Fibroblast of peridontal ligament (primary cell): Measurements from ENCODE around the gene SPAG7.

ENCODE experiments used
- DNase-seq: peaks from one replicate; pipeline ENCODE4 v3.0.0-alpha.2; 2010; ENCODE audit errors: extremely low read depth

SPAG7 gene

GRCh38 chr17:4950075-4950745 is 17.4 kb downstream of the SPAG7 start:
- DNase-seq = no peak

DNA sequence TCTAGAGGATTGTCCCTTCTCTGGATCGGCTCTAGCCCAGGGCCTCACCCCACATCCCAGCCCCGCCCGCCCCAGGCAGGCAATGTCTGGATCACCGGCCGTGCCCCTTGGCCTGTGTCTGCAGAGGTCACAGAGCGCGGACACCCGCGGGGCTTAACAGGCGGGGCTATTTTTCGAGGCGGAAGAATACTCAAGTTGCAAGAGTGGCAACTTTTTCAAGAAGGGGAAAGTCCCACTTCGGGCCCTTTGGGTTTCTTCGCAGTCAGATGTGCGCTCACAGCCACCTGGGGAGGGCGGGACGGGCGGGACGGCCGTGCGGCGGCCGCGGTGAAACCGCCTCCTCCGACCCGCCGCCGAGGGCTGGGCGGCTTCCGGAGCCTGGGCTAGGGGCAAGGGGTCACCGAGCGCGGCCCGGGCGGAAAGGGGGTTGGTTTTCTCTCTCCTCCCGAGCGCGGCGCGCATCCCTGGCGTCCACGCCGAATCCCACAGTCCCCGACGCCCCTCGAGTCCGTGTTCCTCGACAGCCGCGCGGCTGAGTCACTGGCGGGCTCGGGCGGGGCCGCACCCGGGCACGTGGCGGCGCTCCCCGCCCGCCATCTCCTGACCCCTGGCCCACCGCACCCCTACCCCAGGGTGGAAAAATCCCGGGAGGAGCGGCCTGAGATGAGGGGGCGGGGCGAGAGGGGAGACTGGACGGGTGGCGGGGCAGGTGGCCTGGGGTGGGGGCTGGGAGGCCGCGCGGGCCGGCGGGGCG is 18.1 kb downstream of the SPAG7 start:
- peak; percentile 48 for DNase-seq

DNA sequence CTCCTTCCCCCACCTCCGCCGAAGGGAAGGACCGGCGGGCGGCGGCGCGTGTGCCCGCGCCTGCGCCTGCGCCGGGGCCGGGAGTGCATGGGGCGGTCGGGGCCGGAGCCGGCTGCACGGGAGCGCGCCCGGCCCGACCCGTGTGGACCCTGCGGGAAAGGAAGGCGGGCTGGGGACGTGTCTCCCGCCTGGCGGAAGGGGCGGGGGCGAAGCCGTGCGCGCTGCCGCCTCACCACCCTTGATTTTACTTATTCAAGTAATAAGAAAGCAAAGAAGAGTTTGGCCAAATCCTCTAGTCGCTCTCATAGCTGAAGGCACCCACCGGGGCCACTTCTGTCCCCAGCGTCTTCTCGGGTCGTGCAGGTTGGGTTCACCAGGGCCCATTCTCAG is 18.7 kb downstream of the SPAG7 start:
- DNase-seq = no peak

- DNase-seq = peak; percentile 93
Observed at GRCh38 chr17:4948166-4948930, 19.3 kb downstream of the SPAG7 start, which contains the start of gene PFN1. PFN1 (minus strand) TSS chr17:4948530; CDS start chr17:4948394, 136 bp downstream.

- peak; percentile 38 for DNase-seq
Observed at GRCh38 chr17:4947411-4948165, 20.0 kb downstream of the SPAG7 start.

DNA sequence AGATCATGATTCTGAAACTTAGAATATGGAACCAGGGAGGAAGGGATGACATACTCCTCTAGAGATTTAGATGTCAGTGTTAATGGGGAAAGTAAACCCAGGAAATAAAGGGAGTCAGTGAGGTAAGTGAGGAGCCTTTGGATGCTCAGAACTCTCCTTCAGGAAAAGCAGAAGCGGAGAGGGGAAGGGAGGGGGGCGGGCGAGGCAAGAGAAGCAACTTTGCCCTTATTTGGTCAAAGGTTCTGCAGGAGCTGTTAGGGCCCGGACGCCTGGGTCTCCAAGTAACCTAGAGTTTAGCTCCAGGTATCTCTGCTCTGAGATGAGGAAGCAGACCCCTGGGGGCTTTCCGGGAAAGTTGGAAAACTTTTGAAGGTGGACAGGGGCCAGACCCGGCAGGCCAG is 20.6 kb downstream of the SPAG7 start:
- DNase-seq = no peak

- DNase-seq = no peak
Observed at GRCh38 chr17:4946312-4946976, 21.2 kb downstream of the SPAG7 start.

- DNase-seq = no peak
Observed at GRCh38 chr17:4945944-4946280, 21.7 kb downstream of the SPAG7 start.

GRCh38 chr17:4945176-4945943 is 22.3 kb downstream of the SPAG7 start:
- DNase-seq = peak; percentile 88

DNA sequence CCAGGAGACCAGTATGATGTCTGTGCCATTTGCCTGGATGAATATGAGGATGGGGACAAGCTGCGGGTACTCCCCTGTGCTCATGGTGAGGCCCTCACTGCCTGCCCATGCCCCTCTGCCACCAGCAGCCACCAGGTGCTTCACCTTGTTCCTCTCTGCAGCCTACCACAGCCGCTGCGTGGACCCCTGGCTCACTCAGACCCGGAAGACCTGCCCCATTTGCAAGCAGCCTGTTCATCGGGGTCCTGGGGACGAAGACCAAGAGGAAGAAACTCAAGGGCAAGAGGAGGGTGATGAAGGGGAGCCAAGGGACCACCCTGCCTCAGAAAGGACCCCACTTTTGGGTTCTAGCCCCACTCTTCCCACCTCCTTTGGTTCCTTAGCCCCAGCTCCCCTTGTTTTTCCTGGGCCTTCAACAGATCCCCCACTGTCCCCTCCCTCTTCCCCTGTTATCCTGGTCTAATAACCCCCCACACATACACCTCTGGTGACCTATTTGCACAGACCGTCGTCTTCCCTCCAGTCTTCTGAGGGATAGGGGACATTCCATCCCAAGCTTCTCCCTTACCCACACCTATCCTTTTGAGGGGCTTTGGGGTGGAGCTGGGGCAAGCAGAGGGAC is 23.0 kb downstream of the SPAG7 start:
- DNase-seq = no peak

- DNase-seq = no peak
Observed at GRCh38 chr17:4944163-4944553, 23.5 kb downstream of the SPAG7 start.

- DNase-seq = no peak
Observed at GRCh38 chr17:4942760-4943508, 24.7 kb downstream of the SPAG7 start.

GRCh38 chr17:4941319-4941610 is 26.4 kb downstream of the SPAG7 start:
- no peak for DNase-seq

DNA sequence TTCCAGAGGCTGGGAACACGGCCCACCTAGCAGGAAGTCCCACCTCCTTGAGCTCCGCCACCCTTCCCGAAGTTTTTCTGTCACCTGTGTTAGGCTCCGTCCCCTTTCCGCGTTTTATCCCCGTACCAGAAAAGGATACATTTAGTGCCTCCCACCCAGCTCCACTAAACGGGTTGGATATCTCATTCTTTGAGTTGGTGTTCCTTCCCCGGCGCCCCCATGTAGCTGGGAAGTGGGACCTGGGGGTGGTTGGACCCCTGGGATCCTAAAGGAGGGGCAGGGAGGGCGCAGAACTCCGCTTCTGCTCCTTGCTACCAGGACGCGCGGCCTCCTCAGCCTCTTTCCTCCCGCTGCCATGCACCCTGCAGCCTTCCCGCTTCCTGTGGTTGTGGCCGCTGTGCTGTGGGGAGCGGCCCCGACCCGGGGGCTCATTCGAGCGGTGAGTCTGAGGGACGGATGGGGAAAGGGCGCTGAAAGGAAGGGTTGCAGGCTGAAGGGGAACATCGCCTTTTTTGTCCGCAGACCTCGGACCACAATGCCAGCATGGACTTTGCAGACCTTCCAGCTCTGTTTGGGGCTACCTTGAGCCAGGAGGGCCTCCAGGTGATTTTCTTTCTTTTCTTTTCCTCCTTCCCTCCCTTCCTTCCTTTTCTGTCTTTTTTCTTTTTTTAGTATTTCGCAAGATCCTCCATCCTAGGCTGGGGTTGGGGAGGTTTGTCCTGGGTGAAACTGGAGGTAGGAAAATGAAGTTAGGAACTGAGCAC is 26.9 kb downstream of the SPAG7 start:
- DNase-seq = no peak

DNA sequence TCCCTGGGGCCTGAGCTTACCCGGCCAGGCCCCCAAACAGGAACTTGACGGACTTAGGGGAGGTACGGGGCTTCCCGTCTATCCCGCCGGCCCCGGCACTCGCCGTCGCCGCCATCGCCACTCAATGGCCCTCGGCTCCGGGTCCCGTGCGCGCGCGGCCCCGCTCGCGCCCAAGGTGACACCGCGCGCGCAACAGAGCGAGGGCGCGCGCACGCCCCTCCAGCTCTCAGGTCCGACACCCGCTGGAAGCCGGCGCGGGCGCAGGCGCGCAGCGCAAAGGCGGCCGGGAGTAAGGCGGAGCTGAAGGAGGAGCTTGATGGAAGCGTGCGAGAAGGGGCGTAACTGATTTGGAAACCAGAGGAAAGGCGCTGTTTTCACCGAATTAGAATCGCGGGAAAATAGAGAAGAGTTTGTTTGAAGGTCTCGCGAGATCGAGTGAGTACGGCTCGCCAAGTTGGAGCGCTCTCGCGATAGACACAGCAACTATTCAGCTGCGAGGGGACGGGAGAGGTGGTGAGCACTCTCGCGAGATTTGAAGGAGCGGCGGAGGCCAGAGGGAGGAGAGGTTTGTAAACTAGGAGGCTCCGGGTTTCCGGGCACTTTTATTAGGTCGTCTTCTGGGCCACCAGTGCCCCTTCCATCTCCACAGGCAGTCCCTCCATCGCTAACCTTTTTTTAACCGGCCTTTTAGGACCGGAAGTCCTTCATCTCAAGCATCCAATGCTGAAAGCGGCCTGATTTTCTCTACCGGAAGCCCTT is 27.6 kb downstream of the SPAG7 start, which contains the start of the genes RNF167 and SLC25A11:
Gene RNF167 (plus strand): TSS at position 473 of the 759 bp plus-strand sequence. CDS start 642 bp downstream, outside the sequence.
Gene SLC25A11 (minus strand): TSS at position 251 of the 759 bp plus-strand sequence. CDS start 136 bp downstream, at position 115.
- DNase-seq = peak; percentile 100

DNA sequence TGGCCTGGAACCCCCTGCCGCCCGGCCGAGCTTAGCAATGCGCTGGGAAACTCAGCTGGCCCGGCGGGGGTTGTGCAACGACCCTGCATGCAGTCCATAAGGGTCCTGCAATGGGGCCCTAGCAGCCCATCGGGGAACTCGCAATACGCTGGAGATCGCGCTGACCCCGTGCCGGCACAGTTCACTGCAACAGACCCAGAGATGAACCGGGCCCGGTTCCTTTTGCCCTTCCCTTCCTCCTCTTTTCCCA is 28.1 kb downstream of the SPAG7 start:
- peak; percentile 13 for DNase-seq

- DNase-seq = no peak
Observed at GRCh38 chr17:4938688-4939545, 28.7 kb downstream of the SPAG7 start.
